H1 (cell line): ENCODE results near the gene IFNL2. TPM values are rescaled to one million over a fixed set of nuclear protein-coding genes. Genes with fewer than 3 reads are reported as not detected.

Source experiments
- NRF1 ChIP-seq: IDR thresholded peaks from 2 replicates; pipeline ENCODE4 v1.6.1; 2011; ENCODE audit warnings: mild to moderate bottlenecking, low read depth, low read length, improper control_type of control experiment
- SUZ12 ChIP-seq: fragments of 200-600 bp; sonication (generic); IDR thresholded peaks from 2 replicates; pipeline ENCODE4 v1.6.1; 2012; ENCODE audit warnings: mild to moderate bottlenecking, inconsistent platforms, low read length, moderate library complexity, mixed read lengths
- TAF1 ChIP-seq: IDR thresholded peaks from 2 replicates; pipeline ENCODE4 v1.6.1; 2011; ENCODE audit warnings: mild to moderate bottlenecking, low read depth, low read length
- polyA plus RNA-seq, 7 experiments: library from polyadenylated mRNA; depleted of rRNA in 3 of 7; stranded (reverse) in 5 of 7; unstranded in 2 of 7; fragments of >200 nt in 5 of 7; fragments of 200-250 nt in 2 of 7; gene quantifications; 1 replicate in 5 of 7; 2 replicates in 1 of 7; 4 replicates in 1 of 7; pipeline versions ENCODE4 v1.2.1 to v1.2.3, GENCODE V29; 2011 to 2013; ENCODE audit warnings: missing spikeins in 2 of 7, mixed read lengths in 2 of 7
- total RNA-seq: library from RNA; stranded (reverse); fragmentation: NEBNext Ultra II Directional; extraction: Animal tissue kit (Norgen Biotek cat#: 25700); gene quantifications from 2 replicates; pipeline ENCODE4 v1.2.1, GENCODE V29; 2021

The IFNL2 gene
- total and polyA plus RNA-seq, 2 of the 8 experiments (the other 6 are each of a cell fraction or from before 2014, with no cell fraction given): not detected

DNA sequence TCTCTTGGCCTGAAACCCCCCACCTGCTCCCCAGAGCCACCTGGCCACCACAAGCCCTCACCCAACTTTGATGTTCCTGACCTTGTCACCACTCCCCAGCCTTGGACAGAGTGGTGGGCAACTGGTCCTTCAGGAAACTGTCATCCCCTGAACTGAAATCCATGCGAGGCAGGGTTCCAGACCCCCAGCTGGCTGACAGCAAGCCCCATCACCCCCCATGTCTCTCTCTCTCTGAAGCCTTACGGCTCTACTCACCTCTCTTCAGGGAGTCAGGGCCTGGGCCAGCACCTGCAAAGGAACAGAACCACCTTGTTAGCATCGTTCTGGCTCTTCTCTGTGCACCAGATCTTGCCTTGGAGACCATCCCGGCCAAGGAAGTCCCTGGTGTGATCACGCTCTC is 49.9 kb downstream of the IFNL2 start (continued):
- TF ChIP-seq TAF1 (no peak), NRF1 (no peak), SUZ12 (no peak)
- TF ChIP-seq, all 59 proteins: peak for 0
